ENCODE data around the gene NTHL1.
A peak's percentile ranks its signal among the peaks of the same experiment; 100 is the strongest.

The NTHL1 gene

GRCh38 chr16:2023092-2024031 lies 24.3 kb downstream of the NTHL1 start:
- no peak overlapping the region for H3K9ac ChIP-seq (ENCODE audit: insufficient read length)
- H3K4me3 ChIP-seq: peak overlapping the region; percentile 60
- 0 out of 2 replicates have a peak overlapping the region, but pooled peaks have one; percentile 31 for H3K27ac ChIP-seq
- TF ChIP-seq EZH2 (IDR thresholded peaks at IDR 0.05): no peak
- TF ChIP-seq FOXP2 (optimal IDR thresholded peaks at IDR 0.05; ENCODE audit: control extremely low read depth, extremely low read length, insufficient read depth): no peak
- peak; percentile 65 for TF ChIP-seq POLR2AphosphoS5 (IDR thresholded peaks at IDR 0.05; ENCODE audit: borderline replicate concordance, low read depth, low read length)
- H3K36me3 ChIP-seq (ENCODE audit: insufficient read depth, low read length): no peaks in the 10 kb centered on the region
- H3K9me3 ChIP-seq (ENCODE audit: low read depth, low read length): no peaks in the 10 kb centered on the region
- DNase-seq (ENCODE audit: low read depth, low spot score): no peak

DNA sequence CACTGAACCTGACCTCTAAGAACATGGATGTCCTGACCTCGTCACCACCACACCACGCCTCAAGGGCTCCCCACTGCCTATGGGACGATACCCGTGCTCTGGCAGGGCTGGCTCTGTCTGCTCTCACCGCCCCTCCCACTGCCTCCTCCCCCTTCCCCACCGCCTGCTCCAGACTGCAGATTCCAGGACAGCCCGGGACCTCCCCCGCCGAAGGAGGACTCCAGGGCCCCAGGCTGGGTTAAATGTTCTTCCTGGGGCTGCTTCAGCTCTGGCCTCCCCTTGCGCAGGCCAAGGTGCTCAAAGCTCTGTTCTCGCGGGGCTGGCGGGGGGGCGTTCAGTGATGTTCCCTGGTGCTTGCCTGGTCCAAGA lies 24.9 kb downstream of the NTHL1 start:
- DNase-seq (ENCODE audit: low read depth, low spot score): no peak
- no peak for TF ChIP-seq FOXP2 (optimal IDR thresholded peaks at IDR 0.05; ENCODE audit: control extremely low read depth, extremely low read length, insufficient read depth)
- no peak; the same call in 1 of the 2 replicates for TF ChIP-seq POLR2AphosphoS5 (IDR thresholded peaks at IDR 0.05; ENCODE audit: borderline replicate concordance, low read depth, low read length)
- no peak for TF ChIP-seq EZH2 (IDR thresholded peaks at IDR 0.05)
- no peaks in the 10 kb centered on the region for H3K9me3 ChIP-seq (ENCODE audit: low read depth, low read length)
- H3K27ac ChIP-seq: 0 out of 2 replicates have a peak overlapping the region, but pooled peaks have one; percentile 31
- no peak overlapping the region for H3K9ac ChIP-seq (ENCODE audit: insufficient read length)
- H3K36me3 ChIP-seq (ENCODE audit: insufficient read depth, low read length): no peaks in the 10 kb centered on the region
- H3K4me3 ChIP-seq: peak overlapping the region; percentile 60

GRCh38 chr16:2019921-2020831 lies 27.5 kb downstream of the NTHL1 start:
- H3K9ac ChIP-seq (ENCODE audit: insufficient read length): peak overlapping the region; percentile 84
- no peaks in the 10 kb centered on the region for H3K9me3 ChIP-seq (ENCODE audit: low read depth, low read length)
- no peaks in the 10 kb centered on the region for H3K36me3 ChIP-seq (ENCODE audit: insufficient read depth, low read length)
- no peak overlapping the region for H3K27ac ChIP-seq
- TF ChIP-seq POLR2AphosphoS5 (IDR thresholded peaks at IDR 0.05; ENCODE audit: borderline replicate concordance, low read depth, low read length) (no peak), FOXP2 (optimal IDR thresholded peaks at IDR 0.05; ENCODE audit: control extremely low read depth, extremely low read length, insufficient read depth) (no peak), EZH2 (IDR thresholded peaks at IDR 0.05) (no peak)
- peak overlapping the region; percentile 88 for H3K4me3 ChIP-seq
- DNase-seq (ENCODE audit: low read depth, low spot score): no peak

GRCh38 chr16:2019518-2019920 lies 28.1 kb downstream of the NTHL1 start, which contains the start of gene NPW:
TSS of gene NPW (plus strand) at chr16:2019785.
- TF ChIP-seq FOXP2 (optimal IDR thresholded peaks at IDR 0.05; ENCODE audit: control extremely low read depth, extremely low read length, insufficient read depth): no peak
- TF ChIP-seq POLR2AphosphoS5 (IDR thresholded peaks at IDR 0.05; ENCODE audit: borderline replicate concordance, low read depth, low read length): peak; percentile 83
- Histone ChIP-seq H3K9me3 (ENCODE audit: low read depth, low read length) (no peaks in the 10 kb centered on the region), H3K36me3 (ENCODE audit: insufficient read depth, low read length) (no peaks in the 10 kb centered on the region), H3K4me3 (peak within 1 kb of the TSS; percentile 88), H3K9ac (ENCODE audit: insufficient read length) (peak within 1 kb of the TSS; percentile 84), H3K27ac (no peak within 1 kb of the TSS)
- DNase-seq (ENCODE audit: low read depth, low spot score): no peak

DNA sequence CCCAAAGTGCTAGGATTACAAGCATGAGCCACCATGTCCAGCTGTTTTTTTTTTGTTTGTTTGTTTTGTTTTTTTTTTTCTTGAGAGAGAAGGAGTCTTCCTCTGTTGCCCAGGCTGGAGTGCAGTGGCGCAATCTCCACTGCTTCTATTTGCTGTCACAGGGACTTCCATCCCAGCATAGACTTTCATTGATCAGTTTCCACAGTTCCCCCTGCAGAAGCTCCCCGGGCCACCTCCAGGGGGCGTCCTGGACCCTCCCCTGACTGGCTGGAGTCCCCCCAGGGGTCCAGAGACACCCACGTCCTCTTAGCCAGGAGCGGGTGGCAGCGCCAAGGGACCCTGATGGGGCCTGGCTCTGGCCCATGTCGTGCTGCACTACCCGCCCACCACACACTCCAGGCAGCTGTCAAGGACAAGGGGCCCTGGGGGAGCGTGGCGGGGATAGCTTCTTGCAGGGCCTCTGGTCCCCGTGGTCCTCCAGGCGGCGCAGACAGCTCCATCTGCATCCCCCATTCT lies 31.2 kb downstream of the NTHL1 start:
- H3K27ac ChIP-seq: no peak overlapping the region
- no peak for DNase-seq (ENCODE audit: low read depth, low spot score)
- no peak for TF ChIP-seq POLR2AphosphoS5 (IDR thresholded peaks at IDR 0.05; ENCODE audit: borderline replicate concordance, low read depth, low read length)
- TF ChIP-seq EZH2 (IDR thresholded peaks at IDR 0.05): no peak
- no peak for TF ChIP-seq FOXP2 (optimal IDR thresholded peaks at IDR 0.05; ENCODE audit: control extremely low read depth, extremely low read length, insufficient read depth)

GRCh38 chr16:2015947-2016208 lies 31.8 kb downstream of the NTHL1 start:
- no peak overlapping the region for H3K9ac ChIP-seq (ENCODE audit: insufficient read length)

More for the DNA sequence above, 31.2 kb downstream of the NTHL1 start:
- Histone ChIP-seq H3K4me3 (no peak overlapping the region), H3K9ac (ENCODE audit: insufficient read length) (no peak overlapping the region), H3K9me3 (ENCODE audit: low read depth, low read length) (no peaks in the 10 kb centered on the region), H3K36me3 (ENCODE audit: insufficient read depth, low read length) (no peaks in the 10 kb centered on the region)

DNA sequence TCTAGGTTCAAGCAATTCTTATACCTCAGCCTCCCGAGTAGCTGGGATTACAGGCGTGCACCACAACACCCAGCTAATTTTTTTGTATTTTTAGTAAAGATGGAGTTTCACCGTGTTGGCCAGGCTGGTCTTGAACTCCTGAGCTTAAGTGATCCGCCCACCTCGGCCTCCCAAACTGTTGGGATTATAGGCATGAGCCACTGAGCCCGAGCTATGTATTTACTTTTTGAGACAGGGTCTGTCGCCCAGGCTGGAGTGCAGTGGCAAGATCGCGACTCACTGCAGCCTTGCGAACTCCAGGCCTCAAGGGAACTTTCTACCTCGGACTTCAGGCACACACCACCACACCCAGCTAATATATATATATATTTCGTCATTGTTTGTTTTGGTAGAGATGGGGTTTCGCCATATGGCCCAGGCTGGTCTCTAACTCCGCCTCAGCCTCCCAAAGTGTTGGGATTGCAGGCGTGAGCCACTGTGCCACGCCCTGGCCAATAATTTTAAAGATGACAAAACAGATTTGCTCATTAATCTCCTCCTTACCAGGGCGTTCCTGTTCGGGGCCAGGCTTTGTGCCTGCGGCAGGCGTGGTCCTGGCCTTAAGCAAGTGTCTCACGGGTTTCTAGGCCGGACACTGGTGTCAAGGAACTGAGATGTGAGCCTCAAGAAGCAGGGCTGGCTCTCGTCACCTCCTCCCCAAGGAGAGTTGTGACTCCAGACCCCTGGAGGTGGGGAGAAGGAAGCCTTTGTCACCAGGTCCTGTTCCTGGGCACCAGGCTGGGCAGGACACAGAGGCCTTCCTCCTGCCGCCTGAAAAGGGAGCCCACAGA lies 32.3 kb downstream of the NTHL1 start:
- TF ChIP-seq POLR2AphosphoS5 (IDR thresholded peaks at IDR 0.05; ENCODE audit: borderline replicate concordance, low read depth, low read length): no peak
- no peak for TF ChIP-seq FOXP2 (optimal IDR thresholded peaks at IDR 0.05; ENCODE audit: control extremely low read depth, extremely low read length, insufficient read depth)
- no peak for TF ChIP-seq EZH2 (IDR thresholded peaks at IDR 0.05)
- Histone ChIP-seq H3K36me3 (ENCODE audit: insufficient read depth, low read length) (no peaks in the 10 kb centered on the region), H3K27ac (no peak overlapping the region), H3K9me3 (ENCODE audit: low read depth, low read length) (no peaks in the 10 kb centered on the region), H3K9ac (ENCODE audit: insufficient read length) (no peak overlapping the region), H3K4me3 (no peak overlapping the region)
- no peak for DNase-seq (ENCODE audit: low read depth, low spot score)

More at GRCh38 chr16:2015947-2016208, 31.8 kb downstream of the NTHL1 start:
- TF ChIP-seq EZH2 (IDR thresholded peaks at IDR 0.05) (no peak), FOXP2 (optimal IDR thresholded peaks at IDR 0.05; ENCODE audit: control extremely low read depth, extremely low read length, insufficient read depth) (no peak), POLR2AphosphoS5 (IDR thresholded peaks at IDR 0.05; ENCODE audit: borderline replicate concordance, low read depth, low read length) (no peak)
- H3K4me3 ChIP-seq: no peak overlapping the region
- no peaks in the 10 kb centered on the region for H3K36me3 ChIP-seq (ENCODE audit: insufficient read depth, low read length)
- H3K9me3 ChIP-seq (ENCODE audit: low read depth, low read length): no peaks in the 10 kb centered on the region
- H3K27ac ChIP-seq: no peak overlapping the region
- no peak for DNase-seq (ENCODE audit: low read depth, low spot score)

All from SK-N-MC (cell line).